CD14-positive monocyte (primary cell): ENCODE data around the gene NLRP8. TPM values are rescaled to one million over a fixed set of nuclear protein-coding genes. Genes with fewer than 3 reads are reported as not detected.

Experiments
- DNase-seq, 3 donors: peaks; one replicate each; pipeline ENCODE4 v3.0.0-alpha.2; 2011 to 2022
- H2AFZ ChIP-seq: 2 replicates; pipeline ENCODE4 v1.6.0; 2012; ENCODE audit warnings: mild to moderate bottlenecking, low read depth, low read length, inconsistent platforms; ENCODE audit not compliant: insufficient read depth, poor library complexity, severe bottlenecking
- H3K27ac ChIP-seq, 2 donors: 1 replicate in 1 of 2; 2 replicates in 1 of 2; pipeline ENCODE4 v1.5.1; 2012 to 2013; ENCODE audit warnings: low read length in 2 of 2, control low read depth in 1 of 2, inconsistent platforms in 1 of 2, low read depth in 1 of 2, mild to moderate bottlenecking in 1 of 2
- H3K27me3 ChIP-seq, 2 donors: one replicate each; pipeline versions ENCODE4 v1.6.0 to v1.6.1; 2011 to 2013; ENCODE audit warnings: low read length in 2 of 2; ENCODE audit not compliant: control insufficient read depth in 2 of 2, insufficient read depth in 2 of 2
- H3K36me3 ChIP-seq, 2 donors: replicated peaks in 1 of 2; 1 replicate in 1 of 2; 2 replicates in 1 of 2; pipeline versions ENCODE4 v1.5.1 to v1.6.1; 2012 to 2013; ENCODE audit warnings: low read length in 2 of 2, control low read depth in 1 of 2, inconsistent platforms in 1 of 2, mild to moderate bottlenecking in 1 of 2; ENCODE audit not compliant: insufficient read depth in 2 of 2, control insufficient read depth in 1 of 2
- H3K4me1 ChIP-seq, 2 donors: 1 replicate in 1 of 2; 2 replicates in 1 of 2; pipeline versions ENCODE4 v1.5.1 to v1.6.1; 2012 to 2013; ENCODE audit warnings: low read length in 2 of 2, control low read depth in 1 of 2, inconsistent platforms in 1 of 2, mild to moderate bottlenecking in 1 of 2, moderate library complexity in 1 of 2; ENCODE audit not compliant: insufficient read depth in 2 of 2, control insufficient read depth in 1 of 2
- H3K4me2 ChIP-seq: replicated peaks from 2 replicates; pipeline ENCODE3; 2012; ENCODE audit warnings: low read length, moderate library complexity, mild to moderate bottlenecking; ENCODE audit not compliant: poor library complexity, severe bottlenecking; ENCODE audit errors: extremely low read depth
- H3K4me3 ChIP-seq, 3 experiments: fragments of 200-600 bp in 1 of 3; sonication (generic) in 1 of 3; replicated peaks in 1 of 3; 1 replicate in 2 of 3; 2 replicates in 1 of 3; pipeline ENCODE4 v1.5.1; 2011 to 2013; ENCODE audit warnings: low read length in 3 of 3, mild to moderate bottlenecking in 3 of 3, control low read depth in 2 of 3, low read depth in 2 of 3, inconsistent platforms in 1 of 3, moderate library complexity in 1 of 3
- H3K79me2 ChIP-seq: 2 replicates; pipeline ENCODE4 v1.6.0; 2012; ENCODE audit warnings: mild to moderate bottlenecking, control low read depth, inconsistent platforms, low read length, moderate library complexity; ENCODE audit not compliant: insufficient read depth
- H3K9ac ChIP-seq: 2 replicates; pipeline ENCODE4 v1.6.0; 2017; ENCODE audit warnings: low read length, mild to moderate bottlenecking; ENCODE audit not compliant: insufficient read depth, poor library complexity, severe bottlenecking
- H3K9me3 ChIP-seq, 2 donors: replicated peaks in 1 of 2; 1 replicate in 1 of 2; 2 replicates in 1 of 2; pipeline versions ENCODE4 v1.5.1 to v1.6.1; 2012 to 2013; ENCODE audit warnings: low read length in 2 of 2, control low read depth in 1 of 2; ENCODE audit not compliant: control insufficient read depth in 1 of 2, insufficient read depth in 1 of 2
- H4K20me1 ChIP-seq: 2 replicates; pipeline ENCODE4 v1.6.0; 2012; ENCODE audit warnings: mild to moderate bottlenecking, low read length, control low read depth, moderate library complexity; ENCODE audit not compliant: insufficient read depth
- H3K27ac Mint-ChIP-seq, 7 donors: one replicate each; pipeline ENCODE4 v1.8.0; 2020; ENCODE audit warnings: mild to moderate bottlenecking in 7 of 7, mixed read lengths in 7 of 7, moderate library complexity in 6 of 7, inconsistent platforms in 2 of 7
- H3K27me3 Mint-ChIP-seq, 3 donors: one replicate each; pipeline ENCODE4 v1.8.0; 2021 to 2022; ENCODE audit warnings: low read depth in 3 of 3, mild to moderate bottlenecking in 3 of 3, mixed read lengths in 3 of 3, moderate library complexity in 3 of 3, inconsistent platforms in 1 of 3
- H3K36me3 Mint-ChIP-seq, 2 donors: one replicate each; pipeline ENCODE4 v1.8.0; 2020; ENCODE audit warnings: mixed read lengths in 2 of 2, inconsistent platforms in 1 of 2, mild to moderate bottlenecking in 1 of 2
- H3K4me1 Mint-ChIP-seq: one replicate; pipeline ENCODE4 v1.8.0; 2020; ENCODE audit warnings: mild to moderate bottlenecking, mixed read lengths
- H3K4me3 Mint-ChIP-seq, 2 donors: one replicate each; pipeline ENCODE4 v1.8.0; 2020; ENCODE audit warnings: mild to moderate bottlenecking in 2 of 2, mixed read lengths in 2 of 2, moderate library complexity in 1 of 2
- H3K9me3 Mint-ChIP-seq, 7 donors: one replicate each; pipeline ENCODE4 v1.8.0; 2020 to 2022; ENCODE audit warnings: mixed read lengths in 7 of 7, mild to moderate bottlenecking in 6 of 7, moderate library complexity in 6 of 7, inconsistent platforms in 2 of 7
- WGBS: methylation state at CpG from one replicate; pipeline ENCODE4 v1.1.5; 2013; ENCODE audit warnings: missing lambda C conversion rate; ENCODE audit not compliant: insufficient coverage; 5-methylcytosine and 5-hydroxymethylcytosine counted together
- intact Hi-C, 2 donors: fragments of 100-400 bp; cut with micrococcal nuclease; formaldehyde crosslinking; loops; one replicate each; pipeline versions ENCODE4 v1.15.0 to v1.15.1; 2023
- polyA plus RNA-seq, 3 donors: library from polyadenylated mRNA; depleted of rRNA in 1 of 3; unstranded in 2 of 3; stranded (reverse) in 1 of 3; fragments of 300-500 nt in 2 of 3; fragments of >200 nt in 1 of 3; fragmentation: Illumina TruSeq in 2 of 3; gene quantifications; 1 replicate in 2 of 3; 2 replicates in 1 of 3; pipeline ENCODE4 v1.2.3, GENCODE V29; 2012 to 2021
- TF ChIP-seq, protein P1 (sequence below): fragments of 200-600 bp; IDR thresholded peaks from one replicate; pipeline ENCODE4 v1.8.0; 2022; ENCODE audit warnings: antibody characterized with exemption, mild to moderate bottlenecking

NLRP8 gene
- polyA plus RNA-seq, 3 donors, result not detected

DNA sequence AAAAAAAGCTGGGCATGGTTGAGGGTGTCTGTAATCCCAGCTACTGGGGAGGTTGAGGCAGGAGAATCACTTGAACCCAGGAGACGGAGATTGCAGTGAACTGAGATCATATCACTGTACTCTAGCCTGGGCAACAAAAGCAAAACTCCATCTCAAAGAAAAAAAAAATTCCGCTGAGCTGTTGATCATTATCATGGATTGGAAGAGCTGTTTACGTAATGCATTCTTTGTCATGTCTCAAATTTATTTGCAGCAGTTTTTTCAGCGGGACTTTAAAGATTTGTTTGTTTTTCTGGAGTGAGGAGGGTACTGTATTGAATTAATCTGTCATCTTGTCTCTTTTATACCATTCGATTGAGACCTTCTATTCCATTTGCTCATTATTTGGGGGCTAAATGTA is 43.2 kb downstream of the NLRP8 start:
- H3K9me3 ChIP-seq, result peaks cover 12 to 18% of the 10 kb centered on the region in 2 donors
- H3K27me3 ChIP-seq, result no peaks in the 10 kb centered on the region
- no peak overlapping the region for H2AFZ ChIP-seq
- TF ChIP-seq, protein P1, sequence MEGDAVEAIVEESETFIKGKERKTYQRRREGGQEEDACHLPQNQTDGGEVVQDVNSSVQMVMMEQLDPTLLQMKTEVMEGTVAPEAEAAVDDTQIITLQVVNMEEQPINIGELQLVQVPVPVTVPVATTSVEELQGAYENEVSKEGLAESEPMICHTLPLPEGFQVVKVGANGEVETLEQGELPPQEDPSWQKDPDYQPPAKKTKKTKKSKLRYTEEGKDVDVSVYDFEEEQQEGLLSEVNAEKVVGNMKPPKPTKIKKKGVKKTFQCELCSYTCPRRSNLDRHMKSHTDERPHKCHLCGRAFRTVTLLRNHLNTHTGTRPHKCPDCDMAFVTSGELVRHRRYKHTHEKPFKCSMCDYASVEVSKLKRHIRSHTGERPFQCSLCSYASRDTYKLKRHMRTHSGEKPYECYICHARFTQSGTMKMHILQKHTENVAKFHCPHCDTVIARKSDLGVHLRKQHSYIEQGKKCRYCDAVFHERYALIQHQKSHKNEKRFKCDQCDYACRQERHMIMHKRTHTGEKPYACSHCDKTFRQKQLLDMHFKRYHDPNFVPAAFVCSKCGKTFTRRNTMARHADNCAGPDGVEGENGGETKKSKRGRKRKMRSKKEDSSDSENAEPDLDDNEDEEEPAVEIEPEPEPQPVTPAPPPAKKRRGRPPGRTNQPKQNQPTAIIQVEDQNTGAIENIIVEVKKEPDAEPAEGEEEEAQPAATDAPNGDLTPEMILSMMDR, result no peak
- H3K4me3 ChIP-seq, result no peak overlapping the region
- WGBS, result no CpG with 5 or more reads among the region's 5 CpGs
- no peaks in the 10 kb centered on the region for H3K4me1 Mint-ChIP-seq
- no peaks in the 10 kb centered on the region for H3K4me1 ChIP-seq
- H3K27me3 Mint-ChIP-seq, result peaks cover 0 to 3% (median 0%) of the 10 kb centered on the region in 3 donors
- H3K36me3 Mint-ChIP-seq, result no peaks in the 10 kb centered on the region
- peaks cover 14 to 43% (median 29%) of the 10 kb centered on the region in 7 donors for H3K9me3 Mint-ChIP-seq
- H4K20me1 ChIP-seq, result no peaks in the 10 kb centered on the region
- DNase-seq, result no peak
- no peaks in the 10 kb centered on the region for H3K36me3 ChIP-seq
- peak overlapping the region in 1 of 2 donors; percentile 12 for H3K4me3 Mint-ChIP-seq
- no peak overlapping the region for H3K9ac ChIP-seq
- no peak overlapping the region for H3K27ac ChIP-seq
- intact Hi-C loops, result no loop called here
- peak overlapping the region in 1 of 7 donors; percentile 16 for H3K27ac Mint-ChIP-seq
- no peak overlapping the region for H3K4me2 ChIP-seq
- H3K79me2 ChIP-seq, result no peaks in the 10 kb centered on the region

DNA sequence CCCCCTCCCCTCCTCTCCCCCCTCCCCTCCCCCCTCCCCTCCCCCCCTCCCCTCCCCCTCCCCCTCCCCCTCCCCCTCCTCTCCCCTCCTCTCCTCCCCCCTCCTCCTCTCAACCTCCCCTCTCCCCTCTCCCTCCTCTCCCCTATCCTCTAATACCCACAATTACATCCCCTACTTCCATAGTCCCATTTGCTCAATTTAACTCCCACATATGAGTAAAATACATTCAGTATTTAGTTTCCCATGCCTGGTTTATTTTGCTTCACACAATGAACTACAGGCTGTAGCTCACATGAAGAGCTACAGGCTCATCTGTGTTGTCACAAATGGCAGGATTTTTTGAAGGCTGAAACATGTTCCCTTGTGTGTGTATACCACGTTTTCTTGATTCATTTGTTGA is 45.9 kb downstream of the NLRP8 start:
- no peak overlapping the region for H3K9ac ChIP-seq
- H2AFZ ChIP-seq, result no peak overlapping the region
- H3K27ac ChIP-seq, result no peak overlapping the region
- H3K4me1 ChIP-seq, result no peaks in the 10 kb centered on the region
- Mint-ChIP-seq H3K36me3 (no peaks in the 10 kb centered on the region), H3K4me3 (no peak overlapping the region), H3K4me1 (no peaks in the 10 kb centered on the region), H3K27me3 (no peaks in the 10 kb centered on the region), H3K27ac (no peak overlapping the region), H3K9me3 (peaks cover 16 to 52% (median 29%) of the 10 kb centered on the region in 7 donors)
- TF ChIP-seq, protein P1, result no peak
- no peaks in the 10 kb centered on the region for H4K20me1 ChIP-seq
- intact Hi-C loops, result no loop called here
- H3K79me2 ChIP-seq, result no peaks in the 10 kb centered on the region
- no peaks in the 10 kb centered on the region for H3K36me3 ChIP-seq
- no peak overlapping the region for H3K4me3 ChIP-seq
- WGBS, result no CpG with 5 or more reads among the region's 1 CpG
- peaks cover 12 to 14% of the 10 kb centered on the region in 2 donors for H3K9me3 ChIP-seq
- no peak overlapping the region for H3K4me2 ChIP-seq
- DNase-seq, result no peak
- H3K27me3 ChIP-seq, result no peaks in the 10 kb centered on the region
